NCI-H345 treated with DMSO at 0.1 percent for 48 hours (cell line): ENCODE data around the gene MSX2.

ENCODE experiments used
- DNase-seq: peaks from one replicate; lab custom pipeline; 2025; ENCODE audit not compliant: unreplicated experiment; lab: John Stamatoyannopoulos, UW

The MSX2 gene

DNA sequence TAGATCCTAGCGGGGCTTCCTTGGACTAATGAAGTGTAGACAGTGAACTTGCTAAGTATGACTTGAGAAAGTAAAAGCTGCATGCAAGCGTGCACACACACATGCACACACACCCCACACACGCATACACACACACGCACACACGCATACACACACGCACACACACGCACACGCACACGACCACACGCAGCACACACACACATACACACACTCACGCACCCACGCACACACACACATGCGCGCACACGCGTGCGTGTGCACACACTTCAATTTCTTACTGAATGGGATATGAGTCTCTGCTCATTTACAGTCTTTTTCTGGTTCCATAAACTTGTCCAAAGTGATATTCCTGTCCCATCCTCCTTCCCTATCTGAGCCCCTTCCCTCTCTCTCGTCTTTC lies 41.2 kb downstream of the MSX2 start:
- DNase-seq: no peak

GRCh38 chr5:174767670-174768069 lies 43.3 kb downstream of the MSX2 start:
- no peak for DNase-seq

DNA sequence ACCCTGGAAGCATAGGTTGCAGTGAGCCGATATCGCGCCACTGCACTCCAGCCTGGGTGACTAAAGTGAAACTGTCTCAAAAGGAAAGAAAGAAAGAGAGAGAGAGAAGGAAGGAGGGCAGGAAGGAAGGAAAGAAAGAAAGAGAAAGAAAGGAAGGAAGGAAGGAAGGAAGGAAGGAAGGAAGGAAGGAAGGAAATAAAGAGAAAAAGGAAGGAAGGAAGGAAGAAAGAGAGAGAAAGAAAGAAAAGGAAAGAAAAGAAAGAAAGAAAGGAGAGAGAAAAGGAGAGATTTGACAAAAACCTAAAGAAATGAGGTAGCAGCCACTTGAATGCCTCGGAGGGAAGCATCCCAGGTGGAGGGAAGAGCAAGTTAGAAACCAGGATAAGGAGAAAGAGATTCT lies 44.6 kb downstream of the MSX2 start:
- DNase-seq: no peak

- no peak for DNase-seq
Observed at GRCh38 chr5:174773371-174773770, 49.0 kb downstream of the MSX2 start.

GRCh38 chr5:174775081-174775480 lies 50.7 kb downstream of the MSX2 start:
- DNase-seq: no peak

DNA sequence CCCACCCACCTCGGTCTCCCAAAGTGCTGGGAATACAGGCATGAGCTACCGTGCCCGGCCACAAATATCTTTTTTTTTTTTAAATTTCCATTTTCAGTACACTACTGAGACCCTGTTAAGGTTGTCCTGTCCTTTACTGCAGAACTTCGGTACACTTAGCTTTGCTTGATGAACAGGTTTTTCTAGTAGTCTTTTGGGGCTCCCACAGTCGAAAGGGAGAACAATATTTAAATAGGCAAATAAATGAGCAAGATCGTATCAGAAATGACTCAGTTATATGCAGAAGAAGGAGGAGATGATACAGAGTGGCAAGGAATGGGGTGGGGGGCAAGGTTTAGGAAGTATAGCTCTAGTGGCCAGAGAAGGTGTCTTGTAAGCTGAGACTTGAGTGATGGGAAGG lies 52.7 kb downstream of the MSX2 start:
- DNase-seq: no peak

DNA sequence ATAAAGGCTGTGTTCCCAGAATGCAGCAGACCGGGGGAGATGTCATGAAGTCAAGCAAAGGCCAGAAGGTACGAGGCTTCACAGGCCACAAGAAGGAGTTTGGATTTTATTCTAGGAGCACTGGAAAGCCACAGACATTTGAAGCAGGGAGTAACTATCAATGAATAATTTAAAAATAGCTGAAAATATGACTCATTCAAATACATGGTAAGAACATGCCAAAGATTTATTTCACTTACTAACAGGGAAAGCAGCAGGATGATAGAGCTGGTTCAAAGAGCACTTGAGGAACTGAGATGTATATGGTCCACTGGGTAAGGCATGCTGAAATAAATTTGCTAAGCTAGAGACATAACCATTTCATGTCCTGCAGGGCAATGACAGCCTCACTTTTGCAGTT lies 53.2 kb downstream of the MSX2 start:
- no peak for DNase-seq
